ENCODE data around the gene PDE4D.

GRCh38 chr5:58940446-58940845 lies 953.1 kb downstream of the PDE4D start:
- TF ChIP-seq POLR2A (IDR thresholded peaks at IDR 0.05; ENCODE audit: low read depth, low read length) (no peak), NFYB (IDR thresholded peaks at IDR 0.05; ENCODE audit: insufficient read depth, low read depth, low read length) (no peak), ZNF687 (IDR thresholded peaks at IDR 0.05) (no peak), CTCF (IDR thresholded peaks at IDR 0.05 in 2 of 3, conservative IDR thresholded peaks at IDR 0.05 in 1 of 3; ENCODE audit: control insufficient read depth in 2 of 3, extremely low read depth in 1 of 3, insufficient read depth in 1 of 3, low read depth in 3 of 3, low read length in 3 of 3) (no peak), E2F4 (IDR thresholded peaks at IDR 0.05; ENCODE audit: low read depth, low read length) (no peak)

Data from GM12878 (cell line).